ENCODE results near the gene KLRF2. TPM values are rescaled to one million over a fixed set of nuclear protein-coding genes. Genes with fewer than 3 reads are reported as not detected.

KLRF2 gene
- total and polyA plus RNA-seq, 2 of the 8 experiments (the other 6 are each of a cell fraction or from before 2014, with no cell fraction given) = not detected

DNA sequence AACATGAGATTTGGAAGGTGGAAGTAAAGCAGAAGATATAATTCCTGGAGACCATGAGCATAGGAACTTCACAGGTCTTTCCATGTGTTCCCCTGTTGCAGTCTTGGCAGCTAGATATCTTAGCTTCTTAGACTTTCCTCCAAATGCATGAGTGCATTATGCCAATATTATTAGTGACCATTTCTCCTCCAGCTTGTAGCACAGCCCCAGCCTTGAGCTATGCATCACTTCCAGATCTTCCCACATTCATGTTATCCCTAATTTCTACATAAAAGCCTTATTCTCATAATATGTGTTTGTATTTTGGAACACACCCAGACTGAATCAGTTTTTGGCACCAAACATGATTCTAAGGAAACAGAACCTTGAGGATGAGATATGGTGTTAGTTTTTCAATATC lies 23.2 kb upstream of the KLRF2 start:
- no peak overlapping the region for H4K5ac ChIP-seq (ENCODE audit: insufficient read length, low read depth, low read length)
- FAIRE-seq = no peak
- H2BK12ac ChIP-seq (ENCODE audit: low read depth, low read length) = no peak overlapping the region
- no peak overlapping the region for H3K27ac ChIP-seq (ENCODE audit: low read depth, low read length)
- H4K8ac ChIP-seq (ENCODE audit: extremely low read depth, insufficient read depth, low read length) = no peak overlapping the region
- H3K23me2 ChIP-seq (ENCODE audit: low read depth, low read length) = no peaks in the 10 kb centered on the region
- no peak overlapping the region for H3K14ac ChIP-seq (ENCODE audit: insufficient read length)
- H4K20me1 ChIP-seq (replicated peaks in 1 of 2; ENCODE audit: control insufficient read depth in 1 of 2, insufficient read depth in 2 of 2, low read length in 2 of 2) = no peaks in the 10 kb centered on the region
- H2BK15ac ChIP-seq (ENCODE audit: low read length) = no peak overlapping the region
- no peak overlapping the region for H2BK20ac ChIP-seq (ENCODE audit: low read length)
- no peak overlapping the region for H3K23ac ChIP-seq (ENCODE audit: insufficient read length)
- H3K56ac ChIP-seq (replicated peaks; ENCODE audit: insufficient read length, low read depth, low read length) = no peak overlapping the region
- DNase-seq (ENCODE audit: low read depth in 1 of 2, low spot score in 2 of 2) = no peak
- H3K9ac ChIP-seq (replicated peaks in 1 of 4; ENCODE audit: extremely low read depth in 1 of 4, low read depth in 3 of 4, low read length in 3 of 4) = no peak overlapping the region
- H3K79me2 ChIP-seq (ENCODE audit: control insufficient read depth in 1 of 2, insufficient read depth in 2 of 2, low read length in 2 of 2) = no peaks in the 10 kb centered on the region
- CTCF ChIA-PET (ENCODE audit: partially characterized antibody) = interaction anchor here (0.6 to 1.6 kb wide), 3 partner anchors 16 to 59 kb away, joined by 3 to 5 read pairs (median 3); no protein-coding TSS in a partner anchor
- no peak overlapping the region for H2AK5ac ChIP-seq (ENCODE audit: low read depth, low read length)
- no peaks in the 10 kb centered on the region for H3K27me3 ChIP-seq (replicated peaks in 1 of 4; ENCODE audit: control insufficient read depth in 3 of 4, extremely low read depth in 1 of 4, insufficient read depth in 3 of 4, low read length in 3 of 4)
- POLR2A ChIA-PET (ENCODE audit: partially characterized antibody) = no interaction called here
- no peaks in the 10 kb centered on the region for H3K9me3 ChIP-seq (ENCODE audit: insufficient read depth in 2 of 2, low read depth in 1 of 2, low read length in 1 of 2)
- H3K79me1 ChIP-seq (ENCODE audit: low read depth, low read length) = no peaks in the 10 kb centered on the region
- H4K91ac ChIP-seq (replicated peaks; ENCODE audit: insufficient read length, low read length) = no peak overlapping the region
- no peak overlapping the region for H3K4me3 ChIP-seq (ENCODE audit: extremely low read depth in 1 of 4, insufficient read depth in 2 of 4, low read depth in 3 of 4, low read length in 4 of 4)
- H3K4me1 ChIP-seq (replicated peaks in 1 of 4; ENCODE audit: control insufficient read depth in 3 of 4, insufficient read depth in 4 of 4, low read length in 3 of 4) = no peaks in the 10 kb centered on the region
- TF ChIP-seq NANOG (IDR thresholded peaks at IDR 0.05; ENCODE audit: insufficient read depth, low read depth, low read length, poor library complexity, severe bottlenecking) (no peak), TBP (IDR thresholded peaks at IDR 0.05; ENCODE audit: low read depth, low read length) (no peak), EGR1 (IDR thresholded peaks at IDR 0.05; ENCODE audit: borderline replicate concordance, low read depth, low read length) (no peak), TAF1 (IDR thresholded peaks at IDR 0.05; ENCODE audit: low read depth, low read length) (no peak)
- H2BK120ac ChIP-seq (replicated peaks; ENCODE audit: low read depth, low read length) = no peak overlapping the region
- no peaks in the 10 kb centered on the region for H3K36me3 ChIP-seq (ENCODE audit: control insufficient read depth in 2 of 4, insufficient read depth in 4 of 4, low read length in 3 of 4)
- H3K4me2 ChIP-seq (ENCODE audit: insufficient read depth in 1 of 2, low read depth in 2 of 2, low read length in 2 of 2) = no peak overlapping the region
- H3K4ac ChIP-seq (replicated peaks; ENCODE audit: insufficient read length, low read depth, low read length) = no peak overlapping the region
- no peak overlapping the region for H2AFZ ChIP-seq (ENCODE audit: low read length)
- H3K18ac ChIP-seq (ENCODE audit: extremely low read depth, low read length) = no peak overlapping the region
- H2BK5ac ChIP-seq (ENCODE audit: low read depth, low read length) = no peak overlapping the region
